A549 (cell line): ENCODE measurements around the gene CORO2B. TPM values are rescaled to one million over a fixed set of nuclear protein-coding genes. Genes with fewer than 3 reads are reported as not detected.
"Not testable (repeated sequence)": the region's sequence is repeated elsewhere in the genome, so short reads cannot be mapped to it uniquely, and the experiment has no call there.

Source experiments
- ATAC-seq, 2 experiments: fragments of 200-7000 bp in 1 of 2; fragments of >200 bp in 1 of 2; cut with Nextera tagmentation in 1 of 2; cut with Tn5 transposase in 1 of 2; 3 replicates each; pipeline versions ENCODE4 v1.8.0 to v1.9.1; 2018 to 2020; ENCODE audit warnings: mild to moderate bottlenecking in 1 of 2, moderate library complexity in 1 of 2
- CTCF ChIA-PET: fragments of 300-600 bp; sonication (Branson Sonifier 250); formaldehyde crosslinking; extraction: SDS; loops from one replicate; lab custom pipeline; 2021; ENCODE audit warnings: antibody characterized with exemption, inconsistent platforms; lab: Yijun Ruan, JAX
- POLR2A ChIA-PET: fragments of 350-600 bp; formaldehyde crosslinking; extraction: SDS; loops from one replicate; lab custom pipeline; 2021; ENCODE audit warnings: antibody characterized with exemption, inconsistent platforms; lab: Yijun Ruan, JAX
- DNase-seq, 2 experiments: peaks; one replicate each; pipeline versions ENCODE4 v3.0.0 to v3.0.0-alpha.2; 2011 to 2016; ENCODE audit warnings: low read depth in 1 of 2, low spot score in 1 of 2
- FAIRE-seq: peaks from 2 replicates; lab custom pipeline; 2011; peaks lifted over from hg19 to GRCh38; lab: Jason Lieb, UNC
- H3K27ac ChIP-seq, 2 experiments: fragments of >200 bp; sonication (Bioruptor Twin); formaldehyde crosslinking; 3 replicates each; pipeline ENCODE4 v1.5.1; 2016 to 2017
- H3K4me1 ChIP-seq: fragments of >200 bp; sonication (Bioruptor Twin); formaldehyde crosslinking; 3 replicates; pipeline ENCODE4 v1.6.1; 2016
- H3K4me2 ChIP-seq: fragments of >200 bp; sonication (Bioruptor Twin); formaldehyde crosslinking; 3 replicates; pipeline ENCODE4 v1.6.1; 2016
- H3K4me3 ChIP-seq: fragments of >200 bp; sonication (Bioruptor Twin); formaldehyde crosslinking; 3 replicates; pipeline ENCODE4 v1.5.1; 2016
- H3K9me3 ChIP-seq: fragments of >200 bp; sonication (Bioruptor Twin); formaldehyde crosslinking; 3 replicates; pipeline ENCODE4 v1.6.1; 2016
- CEBPB ChIP-seq, 2 experiments: fragments of >200 bp in 1 of 2; sonication (Bioruptor Twin) in 1 of 2; formaldehyde crosslinking in 1 of 2; IDR thresholded peaks; 2 replicates each; pipeline ENCODE4 v1.6.1; 2012 to 2016
- EHF ChIP-seq: fragments of 250-450 bp; sonication (Bioruptor Pico); IDR thresholded peaks from 2 replicates; pipeline ENCODE4 v1.5.0; 2020; ENCODE audit warnings: mild to moderate bottlenecking
- EHMT2 ChIP-seq: fragments of 200-600 bp; sonication (generic); IDR thresholded peaks from 2 replicates; pipeline ENCODE4 v1.6.1; 2016; ENCODE audit warnings: antibody characterized with exemption, low read depth, mild to moderate bottlenecking, moderate library complexity
- EP300 ChIP-seq, 2 experiments: fragments of >200 bp; sonication (Bioruptor Twin); formaldehyde crosslinking; IDR thresholded peaks; 2 replicates in 1 of 2; 3 replicates in 1 of 2; pipeline ENCODE4 v1.6.1; 2016 to 2017
- GATA3 ChIP-seq: IDR thresholded peaks from 2 replicates; pipeline ENCODE4 v1.6.1; 2012; ENCODE audit warnings: borderline replicate concordance
- HEYL ChIP-seq: fragments of 250-450 bp; sonication (Bioruptor Pico); IDR thresholded peaks from 2 replicates; pipeline ENCODE4 v1.8.0; 2021; ENCODE audit warnings: mild to moderate bottlenecking, moderate library complexity
- HOXA7 ChIP-seq: fragments of 250-450 bp; sonication (Bioruptor Pico); IDR thresholded peaks from 2 replicates; pipeline ENCODE4 v1.5.0; 2020; ENCODE audit warnings: mild to moderate bottlenecking, moderate library complexity
- HOXB13 ChIP-seq: fragments of 250-450 bp; sonication (Bioruptor Pico); IDR thresholded peaks from 2 replicates; pipeline ENCODE4 v1.5.0; 2020; ENCODE audit warnings: low read depth, mild to moderate bottlenecking, moderate library complexity
- JUN ChIP-seq, 2 experiments: fragments of >200 bp; sonication (Bioruptor Twin); formaldehyde crosslinking; IDR thresholded peaks; 2 replicates in 1 of 2; 3 replicates in 1 of 2; pipeline ENCODE4 v1.6.1; 2016 to 2017
- JUNB ChIP-seq: fragments of >200 bp; sonication (Bioruptor Twin); formaldehyde crosslinking; IDR thresholded peaks from 2 replicates; pipeline ENCODE4 v1.6.1; 2016
- KDM5A ChIP-seq: fragments of 200-600 bp; sonication (generic); IDR thresholded peaks from 2 replicates; pipeline ENCODE4 v1.6.1; 2016; ENCODE audit warnings: antibody characterized with exemption, mild to moderate bottlenecking
- MYC ChIP-seq: IDR thresholded peaks from 2 replicates; pipeline ENCODE4 v1.6.1; 2012; ENCODE audit warnings: mild to moderate bottlenecking, inconsistent platforms, low read length, improper control_type of control experiment, borderline replicate concordance
- NR3C1 ChIP-seq: fragments of >200 bp; sonication (Bioruptor Twin); formaldehyde crosslinking; IDR thresholded peaks from 3 replicates; pipeline ENCODE4 v1.6.1; 2017
- POLR2A ChIP-seq: IDR thresholded peaks from 2 replicates; pipeline ENCODE4 v1.6.1; 2012; ENCODE audit warnings: mild to moderate bottlenecking, low read length
- POLR2AphosphoS2 ChIP-seq: conservative IDR thresholded peaks from 2 replicates; pipeline ENCODE4 v1.6.1; 2012; ENCODE audit warnings: low read length, improper control_type of control experiment, inconsistent platforms
- RARB ChIP-seq: fragments of 250-450 bp; sonication (Bioruptor Pico); IDR thresholded peaks from 2 replicates; pipeline ENCODE4 v1.8.0; 2021; ENCODE audit warnings: mild to moderate bottlenecking, moderate library complexity
- ZFP36 ChIP-seq: fragments of 450-650 bp; IDR thresholded peaks from 2 replicates; pipeline ENCODE4 v1.6.1; 2014; ENCODE audit warnings: borderline replicate concordance; ENCODE audit not compliant: partially characterized antibody
- ZSCAN20 ChIP-seq: fragments of 250-450 bp; sonication (Bioruptor Pico); IDR thresholded peaks from 2 replicates; pipeline ENCODE4 v1.8.0; 2022; ENCODE audit warnings: mild to moderate bottlenecking, moderate library complexity
- WGBS: methylation state at CpG from one replicate; pipeline ENCODE4 v1.1.6; 2017; ENCODE audit errors: missing lambda C conversion rate; 5-methylcytosine and 5-hydroxymethylcytosine counted together
- polyA plus RNA-seq, 4 experiments: library from polyadenylated mRNA; depleted of rRNA in 3 of 4; stranded (reverse); fragments of >200 nt; fragmentation: RNase III in 1 of 4; extraction: RNeasy Plus Mini Kit Qiagen cat#74134 plus additional on column Dnase treatment in 1 of 4; gene quantifications; 2 replicates in 3 of 4; 3 replicates in 1 of 4; pipeline ENCODE4 v1.2.3, GENCODE V29; 2011 to 2017
- TF ChIP-seq, protein P1 (sequence below): fragments of >200 bp; sonication (Bioruptor Twin); formaldehyde crosslinking; IDR thresholded peaks from 3 replicates; pipeline ENCODE4 v1.6.1; 2016
- TF ChIP-seq, protein P2 (sequence below): fragments of 450-650 bp; IDR thresholded peaks from 2 replicates; pipeline ENCODE4 v1.6.1; 2014; ENCODE audit warnings: antibody characterized with exemption
- TF ChIP-seq, protein P3 (sequence below): IDR thresholded peaks from 2 replicates; pipeline ENCODE4 v1.6.1; 2012
- TF ChIP-seq, protein P4 (sequence below): fragments of 250-450 bp; sonication (Bioruptor Pico); IDR thresholded peaks from 2 replicates; pipeline ENCODE4 v1.5.0; 2021; ENCODE audit warnings: mild to moderate bottlenecking, moderate library complexity, borderline replicate concordance
- TF ChIP-seq, protein P5 (sequence below): fragments of >200 bp; sonication (Bioruptor Twin); formaldehyde crosslinking; IDR thresholded peaks from 3 replicates; pipeline ENCODE4 v1.5.1; 2016

Gene CORO2B
- polyA plus RNA-seq, 2 of the 4 experiments (the other 2 are of a cell fraction) = 2.0 to 2.3 TPM

DNA sequence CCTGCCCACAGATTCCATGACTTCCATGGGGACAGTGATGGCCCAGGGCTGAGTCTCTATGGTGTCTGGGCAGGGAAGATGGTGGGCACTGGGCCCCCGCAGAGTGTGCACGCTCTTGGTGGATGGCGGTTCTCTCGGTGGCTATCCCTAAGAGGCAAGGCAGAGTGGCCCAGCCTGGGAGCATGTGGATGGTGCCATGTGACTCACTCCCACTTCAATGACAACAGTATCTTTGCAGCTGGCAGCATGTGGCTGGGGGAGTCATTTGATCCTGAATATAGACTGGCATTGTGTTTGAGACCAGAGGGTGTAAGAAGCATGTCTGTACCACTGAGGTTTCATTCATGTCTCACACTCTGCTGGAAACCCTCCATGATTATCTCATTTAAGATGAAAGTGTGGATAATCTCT is 101.2 kb downstream of the CORO2B start:
- Histone ChIP-seq H3K9me3 (no peaks in the 10 kb centered on the region), H3K4me2 (no peak overlapping the region), H3K4me1 (no peaks in the 10 kb centered on the region), H3K4me3 (no peak overlapping the region), H3K27ac (no peak overlapping the region)
- FAIRE-seq = no peak
- 78% methylated on average over 4 of the region's 4 CpGs for WGBS
- no peak for ATAC-seq
- POLR2A ChIA-PET = no interaction called here
- CTCF ChIA-PET = interaction anchor here (2.1 to 22.7 kb wide), 5 partner anchors 10 to 375 kb away, joined by 8 to 452 read pairs (median 205); no protein-coding TSS in a partner anchor
- DNase-seq = no peak
- TF ChIP-seq, protein P1, sequence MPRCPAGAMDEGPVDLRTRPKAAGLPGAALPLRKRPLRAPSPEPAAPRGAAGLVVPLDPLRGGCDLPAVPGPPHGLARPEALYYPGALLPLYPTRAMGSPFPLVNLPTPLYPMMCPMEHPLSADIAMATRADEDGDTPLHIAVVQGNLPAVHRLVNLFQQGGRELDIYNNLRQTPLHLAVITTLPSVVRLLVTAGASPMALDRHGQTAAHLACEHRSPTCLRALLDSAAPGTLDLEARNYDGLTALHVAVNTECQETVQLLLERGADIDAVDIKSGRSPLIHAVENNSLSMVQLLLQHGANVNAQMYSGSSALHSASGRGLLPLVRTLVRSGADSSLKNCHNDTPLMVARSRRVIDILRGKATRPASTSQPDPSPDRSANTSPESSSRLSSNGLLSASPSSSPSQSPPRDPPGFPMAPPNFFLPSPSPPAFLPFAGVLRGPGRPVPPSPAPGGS = no peak
- TF ChIP-seq, protein P2, sequence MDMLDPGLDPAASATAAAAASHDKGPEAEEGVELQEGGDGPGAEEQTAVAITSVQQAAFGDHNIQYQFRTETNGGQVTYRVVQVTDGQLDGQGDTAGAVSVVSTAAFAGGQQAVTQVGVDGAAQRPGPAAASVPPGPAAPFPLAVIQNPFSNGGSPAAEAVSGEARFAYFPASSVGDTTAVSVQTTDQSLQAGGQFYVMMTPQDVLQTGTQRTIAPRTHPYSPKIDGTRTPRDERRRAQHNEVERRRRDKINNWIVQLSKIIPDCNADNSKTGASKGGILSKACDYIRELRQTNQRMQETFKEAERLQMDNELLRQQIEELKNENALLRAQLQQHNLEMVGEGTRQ = no peak
- TF ChIP-seq ZSCAN20 (no peak), CEBPB (IDR thresholded peaks at IDR 0.05) (no peak), JUN (IDR thresholded peaks at IDR 0.05) (no peak)

DNA sequence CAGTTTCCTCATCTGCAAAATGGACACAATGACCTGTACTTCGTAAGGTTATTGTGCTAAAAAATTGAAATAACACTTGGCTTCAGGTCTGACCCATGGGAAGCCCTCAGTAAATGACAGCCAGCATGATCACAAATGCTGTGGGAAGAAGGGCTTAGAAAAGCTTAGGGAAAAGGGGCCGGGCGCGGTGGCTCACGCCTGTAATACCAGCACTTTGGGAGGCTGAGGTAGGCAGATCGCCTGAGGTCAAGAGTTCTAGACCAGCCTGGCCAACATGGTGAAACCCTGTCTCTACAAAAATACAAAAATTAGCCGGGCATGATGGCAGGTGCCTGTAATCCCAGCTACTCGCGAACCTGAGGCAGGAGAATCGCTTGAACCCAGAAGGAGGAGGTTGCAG is 102.0 kb downstream of the CORO2B start:
- CTCF ChIA-PET = interaction anchor here (0.6 to 22.7 kb wide), 7 partner anchors 9 to 531 kb away, joined by 3 to 452 read pairs (median 184); no protein-coding TSS in a partner anchor
- H3K4me1 ChIP-seq, H3K4me2 ChIP-seq, DNase-seq, H3K27ac ChIP-seq, H3K4me3 ChIP-seq, POLR2A ChIA-PET, FAIRE-seq, ATAC-seq, H3K9me3 ChIP-seq: not testable (repeated sequence)
- 68% methylated on average over 10 of the region's 10 CpGs for WGBS

DNA sequence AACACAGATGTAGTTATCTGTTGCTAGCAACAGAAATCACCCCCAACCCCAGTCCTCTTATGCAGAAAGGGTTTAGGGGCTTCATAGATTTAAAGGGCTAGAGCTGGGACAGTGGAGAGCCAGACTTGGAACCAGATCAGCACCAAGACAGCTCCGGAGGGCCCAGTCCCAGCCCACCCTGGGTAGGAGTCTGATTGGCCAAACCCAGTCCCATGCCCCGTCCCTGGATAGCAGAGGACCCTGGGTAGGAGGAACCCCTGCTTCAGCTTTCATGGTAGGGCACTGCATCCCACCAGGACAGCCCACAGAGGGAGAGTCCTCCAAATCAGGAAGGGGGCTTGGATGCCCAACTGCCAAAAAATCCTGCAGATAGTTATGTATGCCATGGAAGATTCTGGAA is 103.0 kb downstream of the CORO2B start:
- DNase-seq (no peak), ATAC-seq (no peak; a peak in 1 of 6 replicates), FAIRE-seq (no peak)
- Histone ChIP-seq H3K9me3 (no peaks in the 10 kb centered on the region), H3K4me1 (no peaks in the 10 kb centered on the region), H3K4me3 (no peak overlapping the region), H3K27ac (no peak overlapping the region), H3K4me2 (no peak overlapping the region)
- ChIA-PET POLR2A (no interaction called here), CTCF (interaction anchor here (2.1 to 22.7 kb wide), 4 partner anchors 7 to 130 kb away, joined by 8 to 452 read pairs (median 132); no protein-coding TSS in a partner anchor)
- no peak for TF ChIP-seq POLR2AphosphoS2
- TF ChIP-seq MYC = no peak
- no peak for TF ChIP-seq JUNB
- TF ChIP-seq EP300 (IDR thresholded peaks at IDR 0.05) = no peak
- no peak for TF ChIP-seq POLR2A
- TF ChIP-seq, protein P3, sequence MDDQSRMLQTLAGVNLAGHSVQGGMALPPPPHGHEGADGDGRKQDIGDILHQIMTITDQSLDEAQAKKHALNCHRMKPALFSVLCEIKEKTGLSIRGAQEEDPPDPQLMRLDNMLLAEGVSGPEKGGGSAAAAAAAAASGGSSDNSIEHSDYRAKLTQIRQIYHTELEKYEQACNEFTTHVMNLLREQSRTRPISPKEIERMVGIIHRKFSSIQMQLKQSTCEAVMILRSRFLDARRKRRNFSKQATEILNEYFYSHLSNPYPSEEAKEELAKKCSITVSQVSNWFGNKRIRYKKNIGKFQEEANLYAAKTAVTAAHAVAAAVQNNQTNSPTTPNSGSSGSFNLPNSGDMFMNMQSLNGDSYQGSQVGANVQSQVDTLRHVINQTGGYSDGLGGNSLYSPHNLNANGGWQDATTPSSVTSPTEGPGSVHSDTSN = no peak
- TF ChIP-seq EHMT2 = no peak
- TF ChIP-seq, protein P4, sequence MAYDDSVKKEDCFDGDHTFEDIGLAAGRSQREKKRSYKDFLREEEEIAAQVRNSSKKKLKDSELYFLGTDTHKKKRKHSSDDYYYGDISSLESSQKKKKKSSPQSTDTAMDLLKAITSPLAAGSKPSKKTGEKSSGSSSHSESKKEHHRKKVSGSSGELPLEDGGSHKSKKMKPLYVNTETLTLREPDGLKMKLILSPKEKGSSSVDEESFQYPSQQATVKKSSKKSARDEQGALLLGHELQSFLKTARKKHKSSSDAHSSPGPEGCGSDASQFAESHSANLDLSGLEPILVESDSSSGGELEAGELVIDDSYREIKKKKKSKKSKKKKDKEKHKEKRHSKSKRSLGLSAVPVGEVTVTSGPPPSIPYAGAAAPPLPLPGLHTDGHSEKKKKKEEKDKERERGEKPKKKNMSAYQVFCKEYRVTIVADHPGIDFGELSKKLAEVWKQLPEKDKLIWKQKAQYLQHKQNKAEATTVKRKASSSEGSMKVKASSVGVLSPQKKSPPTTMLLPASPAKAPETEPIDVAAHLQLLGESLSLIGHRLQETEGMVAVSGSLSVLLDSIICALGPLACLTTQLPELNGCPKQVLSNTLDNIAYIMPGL (CRISPR knock-in tag) = no peak
- TF ChIP-seq EHF (CRISPR knock-in tag) = no peak
- no peak for TF ChIP-seq ZFP36
- TF ChIP-seq HEYL (CRISPR knock-in tag) = no peak
- TF ChIP-seq KDM5A = no peak
- no peak for TF ChIP-seq HOXB13 (CRISPR knock-in tag)
- TF ChIP-seq GATA3 = no peak
- no peak for TF ChIP-seq HOXA7 (CRISPR knock-in tag)
- TF ChIP-seq RARB (CRISPR knock-in tag) = no peak
- no peak for TF ChIP-seq NR3C1
- no peak for TF ChIP-seq ZSCAN20
- TF ChIP-seq, protein P5, sequence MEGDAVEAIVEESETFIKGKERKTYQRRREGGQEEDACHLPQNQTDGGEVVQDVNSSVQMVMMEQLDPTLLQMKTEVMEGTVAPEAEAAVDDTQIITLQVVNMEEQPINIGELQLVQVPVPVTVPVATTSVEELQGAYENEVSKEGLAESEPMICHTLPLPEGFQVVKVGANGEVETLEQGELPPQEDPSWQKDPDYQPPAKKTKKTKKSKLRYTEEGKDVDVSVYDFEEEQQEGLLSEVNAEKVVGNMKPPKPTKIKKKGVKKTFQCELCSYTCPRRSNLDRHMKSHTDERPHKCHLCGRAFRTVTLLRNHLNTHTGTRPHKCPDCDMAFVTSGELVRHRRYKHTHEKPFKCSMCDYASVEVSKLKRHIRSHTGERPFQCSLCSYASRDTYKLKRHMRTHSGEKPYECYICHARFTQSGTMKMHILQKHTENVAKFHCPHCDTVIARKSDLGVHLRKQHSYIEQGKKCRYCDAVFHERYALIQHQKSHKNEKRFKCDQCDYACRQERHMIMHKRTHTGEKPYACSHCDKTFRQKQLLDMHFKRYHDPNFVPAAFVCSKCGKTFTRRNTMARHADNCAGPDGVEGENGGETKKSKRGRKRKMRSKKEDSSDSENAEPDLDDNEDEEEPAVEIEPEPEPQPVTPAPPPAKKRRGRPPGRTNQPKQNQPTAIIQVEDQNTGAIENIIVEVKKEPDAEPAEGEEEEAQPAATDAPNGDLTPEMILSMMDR = no peak
- 22% methylated on average over 2 of the region's 2 CpGs for WGBS
